Measurements from ENCODE around the gene CRYL1.

GRCh38 chr13:20353973-20354372 is 171.7 kb downstream of the CRYL1 start:
- TF ChIP-seq, protein P1, sequence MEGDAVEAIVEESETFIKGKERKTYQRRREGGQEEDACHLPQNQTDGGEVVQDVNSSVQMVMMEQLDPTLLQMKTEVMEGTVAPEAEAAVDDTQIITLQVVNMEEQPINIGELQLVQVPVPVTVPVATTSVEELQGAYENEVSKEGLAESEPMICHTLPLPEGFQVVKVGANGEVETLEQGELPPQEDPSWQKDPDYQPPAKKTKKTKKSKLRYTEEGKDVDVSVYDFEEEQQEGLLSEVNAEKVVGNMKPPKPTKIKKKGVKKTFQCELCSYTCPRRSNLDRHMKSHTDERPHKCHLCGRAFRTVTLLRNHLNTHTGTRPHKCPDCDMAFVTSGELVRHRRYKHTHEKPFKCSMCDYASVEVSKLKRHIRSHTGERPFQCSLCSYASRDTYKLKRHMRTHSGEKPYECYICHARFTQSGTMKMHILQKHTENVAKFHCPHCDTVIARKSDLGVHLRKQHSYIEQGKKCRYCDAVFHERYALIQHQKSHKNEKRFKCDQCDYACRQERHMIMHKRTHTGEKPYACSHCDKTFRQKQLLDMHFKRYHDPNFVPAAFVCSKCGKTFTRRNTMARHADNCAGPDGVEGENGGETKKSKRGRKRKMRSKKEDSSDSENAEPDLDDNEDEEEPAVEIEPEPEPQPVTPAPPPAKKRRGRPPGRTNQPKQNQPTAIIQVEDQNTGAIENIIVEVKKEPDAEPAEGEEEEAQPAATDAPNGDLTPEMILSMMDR (IDR thresholded peaks at IDR 0.05) = peak; percentile 32; the same call in 1 of the 2 replicates
- TF ChIP-seq SMC3 (IDR thresholded peaks at IDR 0.05; ENCODE audit: low read depth, low read length) = no peak
- no peak for TF ChIP-seq MXI1 (IDR thresholded peaks at IDR 0.05; ENCODE audit: low read depth, low read length)
- TF ChIP-seq TAF1 (IDR thresholded peaks at IDR 0.05; ENCODE audit: borderline replicate concordance, low read depth, low read length) = no peak
- no peak for TF ChIP-seq RCOR1 (IDR thresholded peaks at IDR 0.05; ENCODE audit: low read length)
- TF ChIP-seq SIN3A (IDR thresholded peaks at IDR 0.05; ENCODE audit: borderline replicate concordance, low read depth, low read length) = no peak
- no peak for TF ChIP-seq ELF1 (IDR thresholded peaks at IDR 0.05)
- no peak for TF ChIP-seq EZH2phosphoT487 (IDR thresholded peaks at IDR 0.05; ENCODE audit: borderline replicate concordance, low read depth)
- no peak for TF ChIP-seq RFX5 (IDR thresholded peaks at IDR 0.05; ENCODE audit: low read length)
- no peak for TF ChIP-seq POLR2AphosphoS5 (IDR thresholded peaks at IDR 0.05; ENCODE audit: low read depth, low read length)
- no peak for TF ChIP-seq NRF1 (IDR thresholded peaks at IDR 0.05; ENCODE audit: low read depth, low read length)
- no peak for TF ChIP-seq CHD2 (IDR thresholded peaks at IDR 0.05; ENCODE audit: low read length, partially characterized antibody)
- TF ChIP-seq FOXM1 (IDR thresholded peaks at IDR 0.05; ENCODE audit: low read depth) = no peak

All from SK-N-SH (cell line).